GM12872 (cell line): Measurements from ENCODE around the gene SCUBE1.

Experiments used
- CTCF ChIP-seq: IDR thresholded peaks from 3 replicates; pipeline ENCODE4 v1.5.1; 2011; ENCODE audit warnings: low read depth, mild to moderate bottlenecking, low read length, moderate library complexity; ENCODE audit not compliant: insufficient read depth

Gene SCUBE1

GRCh38 chr22:43152003-43152356 lies 191.2 kb downstream of the SCUBE1 start:
- no peak for TF ChIP-seq CTCF

- TF ChIP-seq CTCF: no peak
Observed at GRCh38 chr22:43151251-43152002, 191.7 kb downstream of the SCUBE1 start, which contains the start of gene TSPO. TSS of gene TSPO (plus strand) at chr22:43151559. CDS start at chr22:43159239, 7,680 bp downstream.

GRCh38 chr22:43150731-43151206 lies 192.4 kb downstream of the SCUBE1 start:
- TF ChIP-seq CTCF: no peak

- TF ChIP-seq CTCF: no peak
Observed at GRCh38 chr22:43148581-43148980, 194.6 kb downstream of the SCUBE1 start.

- TF ChIP-seq CTCF: no peak
Observed at GRCh38 chr22:43147821-43148220, 195.4 kb downstream of the SCUBE1 start.
